CD1c-positive myeloid dendritic cell (primary cell): ENCODE data around the gene NCOA5.

Experiments used
- DNase-seq: peaks from one replicate; pipeline ENCODE4 v3.0.0-alpha.2; 2016; ENCODE audit errors: extremely low spot score

NCOA5 gene

DNA sequence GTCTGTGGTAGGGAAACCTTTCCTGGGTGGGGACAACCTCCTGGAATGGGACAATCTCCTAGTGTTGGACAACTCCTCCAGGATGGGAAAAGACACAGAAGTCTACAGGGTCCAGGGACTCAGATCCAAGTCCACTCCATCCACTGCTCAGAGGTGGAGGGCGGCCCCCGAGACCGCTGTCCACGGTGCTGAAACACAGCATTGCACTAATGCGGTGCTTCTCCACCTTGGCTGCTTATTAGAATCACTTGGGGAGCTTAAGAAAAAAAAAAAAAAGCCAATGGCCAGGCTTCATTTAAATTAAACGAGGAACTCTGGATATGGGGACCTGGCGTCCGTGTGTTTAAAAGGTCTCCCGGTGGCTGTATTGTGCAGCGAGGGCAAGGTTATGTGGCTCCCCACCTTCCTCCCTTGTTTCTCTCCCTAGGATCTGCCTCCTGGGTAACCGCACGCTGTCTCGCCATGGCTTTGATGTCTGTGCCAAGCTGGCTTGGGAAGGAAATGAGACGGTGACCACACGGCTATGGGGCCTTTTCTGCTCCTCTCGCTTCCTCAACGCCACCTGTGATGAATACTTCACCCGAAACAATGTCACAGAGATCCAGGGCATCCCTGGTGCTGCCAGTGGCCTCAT, 48.7 kb downstream of the NCOA5 start:
- DNase-seq, result peak; percentile 52

DNA sequence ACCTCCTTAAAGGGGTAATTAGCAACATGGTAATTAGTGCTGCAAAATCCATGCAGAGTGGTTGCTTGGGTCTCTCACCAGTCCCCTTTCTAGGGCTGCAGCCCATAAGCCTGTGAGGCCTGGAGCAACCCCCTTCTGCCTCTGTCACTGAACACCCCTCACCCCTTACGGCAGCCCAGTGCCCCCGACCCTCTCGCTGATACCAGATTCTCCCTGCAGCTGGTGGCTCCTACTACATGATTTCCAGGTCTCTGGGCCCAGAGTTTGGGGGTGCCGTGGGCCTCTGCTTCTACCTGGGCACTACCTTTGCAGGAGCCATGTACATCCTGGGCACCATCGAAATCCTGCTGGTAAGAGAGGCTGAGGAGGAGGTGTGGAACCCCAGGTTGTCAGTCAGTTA, 52.7 kb downstream of the NCOA5 start:
- no peak for DNase-seq

GRCh38 chr20:46036370-46036769, 53.4 kb downstream of the NCOA5 start:
- DNase-seq, result no peak

GRCh38 chr20:46035713-46036112, 54.0 kb downstream of the NCOA5 start:
- no peak for DNase-seq

DNA sequence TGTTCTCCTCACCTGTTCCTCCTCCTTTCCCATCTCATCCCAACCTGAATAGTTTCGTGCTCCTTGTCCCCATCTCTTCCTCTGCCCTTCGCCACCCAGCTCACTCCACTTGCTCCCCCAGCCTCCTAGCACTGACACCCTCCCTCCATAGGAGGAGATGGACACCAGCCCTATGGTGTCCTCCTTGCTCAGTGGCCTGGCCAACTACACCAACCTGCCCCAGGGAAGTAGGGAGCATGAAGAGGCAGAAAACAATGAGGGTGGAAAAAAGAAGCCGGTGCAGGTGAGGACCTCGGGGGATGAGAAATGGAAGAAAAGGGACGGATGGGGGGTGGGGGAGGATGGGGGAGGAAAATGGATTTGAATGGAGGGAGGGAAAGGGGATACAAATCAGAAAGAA, 54.5 kb downstream of the NCOA5 start:
- no peak for DNase-seq

DNA sequence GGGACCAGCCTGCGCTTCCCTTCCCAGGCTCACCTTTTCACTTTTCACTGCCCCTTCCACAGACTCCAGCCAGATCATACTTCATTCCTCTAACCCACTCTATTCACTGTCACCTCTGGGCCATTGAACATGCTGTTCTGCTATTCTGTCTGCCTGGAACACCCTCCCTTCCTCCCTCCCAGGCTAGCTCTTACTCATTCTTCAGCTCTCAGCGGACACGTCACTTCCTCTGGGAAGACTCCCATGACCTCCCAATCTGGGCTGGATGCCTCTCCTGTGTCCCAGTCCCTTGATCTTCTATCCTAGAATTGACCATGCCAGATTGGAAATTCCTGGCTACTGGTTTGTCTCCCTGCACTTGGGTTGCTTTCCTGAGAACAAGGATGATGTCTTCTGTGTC, 55.7 kb downstream of the NCOA5 start:
- no peak for DNase-seq

- DNase-seq, result no peak
Measured at GRCh38 chr20:46031701-46032254, 58.0 kb downstream of the NCOA5 start.

- DNase-seq, result no peak
Measured at GRCh38 chr20:46031014-46031569, 58.7 kb downstream of the NCOA5 start.

GRCh38 chr20:46030284-46031013, 59.3 kb downstream of the NCOA5 start:
- DNase-seq, result no peak

GRCh38 chr20:46028772-46029371, 60.9 kb downstream of the NCOA5 start, which contains the start of gene SLC12A5:
Gene SLC12A5 (plus strand): TSS chr20:46029215. CDS start chr20:46029345, 130 bp downstream.
- no peak for DNase-seq

GRCh38 chr20:46028110-46028509, 61.7 kb downstream of the NCOA5 start:
- DNase-seq, result no peak

DNA sequence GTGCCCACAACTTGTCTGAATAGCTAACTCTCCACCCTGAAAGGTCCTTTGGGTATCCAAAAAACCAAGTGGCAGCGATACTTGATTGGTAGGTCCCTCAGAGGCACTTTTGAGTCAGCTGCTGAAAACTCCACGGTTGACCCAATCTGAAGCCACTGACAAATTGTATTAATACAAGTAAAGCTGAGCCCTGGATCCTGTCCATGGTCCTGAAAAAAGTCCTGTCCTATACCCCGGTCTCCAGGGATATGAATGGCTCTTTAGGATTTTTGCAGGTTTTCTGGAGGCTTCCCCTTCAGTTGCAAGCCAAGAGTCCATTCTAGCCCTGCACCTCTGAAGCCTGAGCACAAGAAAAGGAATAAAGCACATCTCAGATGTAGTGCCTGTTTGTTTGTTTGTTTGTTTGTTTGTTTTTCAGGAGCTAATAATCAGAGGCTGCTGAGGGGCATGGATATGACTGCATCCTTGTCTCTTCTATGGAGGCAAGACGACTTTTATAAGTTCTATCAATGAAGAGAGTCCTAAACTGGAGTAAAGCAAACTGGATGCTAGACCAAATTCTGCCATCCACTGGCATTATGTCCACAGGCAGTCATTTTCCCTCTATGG, 62.4 kb downstream of the NCOA5 start:
- peak; percentile 64 for DNase-seq

DNA sequence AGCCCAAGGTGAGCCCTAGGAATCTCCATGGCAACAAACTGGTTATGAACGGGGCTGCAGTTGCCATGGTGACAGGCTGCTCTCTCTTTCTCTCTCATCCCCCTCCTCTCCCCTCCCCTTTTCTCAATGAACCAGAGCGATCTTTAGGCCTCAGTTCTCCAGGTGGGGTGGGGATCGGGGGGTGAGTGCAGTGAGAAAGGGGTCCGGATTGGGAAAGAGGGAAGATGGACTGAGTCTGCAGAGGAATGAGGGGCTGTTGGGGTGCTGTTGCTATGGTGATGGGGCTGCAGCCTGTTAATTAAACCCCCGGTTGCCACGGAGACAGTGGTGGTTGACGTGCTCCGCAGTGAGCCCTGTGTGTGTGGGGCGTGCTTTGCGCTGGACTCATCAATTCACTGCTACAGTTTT, 64.4 kb downstream of the NCOA5 start:
- DNase-seq, result no peak

- no peak for DNase-seq
Measured at GRCh38 chr20:46023999-46024398, 65.8 kb downstream of the NCOA5 start.

- DNase-seq, result no peak
Measured at GRCh38 chr20:46023148-46023484, 66.6 kb downstream of the NCOA5 start.

GRCh38 chr20:46022411-46023147, 67.2 kb downstream of the NCOA5 start:
- peak; percentile 58 for DNase-seq

DNA sequence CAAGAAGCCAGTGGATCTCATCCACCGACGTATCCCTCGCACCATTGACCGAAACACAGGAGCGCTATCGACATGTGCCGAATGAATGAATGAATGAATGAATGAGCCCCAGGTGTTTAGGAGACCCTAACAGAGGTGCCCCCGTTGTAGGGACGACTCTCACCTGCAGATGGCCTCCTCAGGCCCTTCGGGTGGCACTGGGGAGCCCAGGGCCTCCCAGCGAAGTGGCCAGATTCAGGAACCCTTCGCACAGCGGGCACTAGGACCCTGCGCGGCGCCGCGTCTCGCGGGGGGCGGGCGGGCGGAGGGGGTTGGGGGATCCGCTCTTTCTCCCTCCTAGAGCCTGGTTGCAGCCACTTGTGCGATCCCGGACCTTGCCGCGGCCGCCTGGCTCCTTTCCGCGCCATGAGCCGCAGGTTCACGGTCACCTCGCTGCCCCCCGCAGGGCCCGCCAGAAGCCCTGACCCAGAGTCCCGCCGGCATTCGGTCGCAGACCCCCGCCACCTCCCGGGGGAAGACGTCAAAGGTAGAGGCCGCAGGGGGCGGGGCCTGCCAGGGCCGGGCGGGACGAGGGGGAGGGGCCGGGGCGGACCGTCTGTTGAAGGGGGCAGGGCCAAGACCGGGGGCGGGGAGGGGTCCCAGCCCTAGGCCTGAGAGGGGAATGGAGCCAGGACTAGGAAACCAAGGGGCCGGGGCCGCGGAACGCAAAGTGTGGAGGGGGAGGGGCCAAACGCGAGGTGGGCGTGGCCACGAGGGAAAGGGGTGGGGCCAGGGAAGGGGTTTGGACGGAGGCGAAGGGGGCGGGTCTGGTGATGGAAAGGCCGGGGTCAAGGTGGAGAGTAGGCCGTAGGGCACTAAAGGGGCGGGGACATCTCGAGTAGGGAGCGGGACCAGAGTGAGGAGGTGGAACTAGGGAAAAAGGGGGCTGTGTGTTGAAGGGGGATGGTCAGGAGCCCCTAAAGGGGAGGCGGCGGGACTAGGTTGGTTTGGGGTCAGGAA, 68.1 kb downstream of the NCOA5 start:
- DNase-seq, result peak; percentile 35

- no peak for DNase-seq
Measured at GRCh38 chr20:46020555-46020954, 69.2 kb downstream of the NCOA5 start.

- no peak for DNase-seq
Measured at GRCh38 chr20:46018611-46019010, 71.2 kb downstream of the NCOA5 start.

- no peak for DNase-seq
Measured at GRCh38 chr20:46018112-46018511, 71.7 kb downstream of the NCOA5 start.
